ENCODE data around the gene AFAP1L1. TPM values are rescaled to one million over a fixed set of nuclear protein-coding genes. Genes with fewer than 3 reads are reported as not detected.

AFAP1L1 gene
- total RNA-seq, 1 donor from 2014 or later: 0.36 TPM

GRCh38 chr5:149256451-149256850 is 15.2 kb upstream of the AFAP1L1 start:
- Histone ChIP-seq H2AFZ (replicated peaks) (no peak overlapping the region), H3K27me3 (peaks cover 26% of the 10 kb centered on the region), H3K4me1 (no peaks in the 10 kb centered on the region), H3K79me2 (ENCODE audit: low read depth) (no peaks in the 10 kb centered on the region), H4K20me1 (ENCODE audit: low read depth) (no peaks in the 10 kb centered on the region), H3K36me3 (no peaks in the 10 kb centered on the region), H3K27ac (no peak overlapping the region), H3K4me3 (no peak overlapping the region), H3K4me2 (no peak overlapping the region), H3F3A (ENCODE audit: low read depth) (no peaks in the 10 kb centered on the region), H3K9ac (no peak overlapping the region), H3K9me3 (ENCODE audit: low read depth) (no peaks in the 10 kb centered on the region)
- Mint-ChIP-seq H3K36me3 (no peaks in the 10 kb centered on the region), H3K4me3 (no peak overlapping the region), H3K4me1 (no peaks in the 10 kb centered on the region), H3K9me3 (no peaks in the 10 kb centered on the region), H3K27ac (no peak overlapping the region), H3K27me3 (ENCODE audit: insufficient read depth, low read depth) (peaks cover 4% of the 10 kb centered on the region)
- no peak for DNase-seq (ENCODE audit: low spot score)
- TF ChIP-seq CTCF (IDR thresholded peaks at IDR 0.05) (no peak), EZH2 (IDR thresholded peaks at IDR 0.05) (no peak), EZH2phosphoT487 (IDR thresholded peaks at IDR 0.05) (no peak)

- H3K9me3 Mint-ChIP-seq: no peaks in the 10 kb centered on the region
- H3K27me3 Mint-ChIP-seq (ENCODE audit: insufficient read depth, low read depth): peaks cover 5% of the 10 kb centered on the region
- H3K4me3 Mint-ChIP-seq: no peak overlapping the region
- H3K9ac ChIP-seq: no peak overlapping the region
- no peak for TF ChIP-seq EZH2 (IDR thresholded peaks at IDR 0.05)
- no peak for TF ChIP-seq CTCF (IDR thresholded peaks at IDR 0.05)
- TF ChIP-seq EZH2phosphoT487 (IDR thresholded peaks at IDR 0.05): no peak
- H3K4me2 ChIP-seq: no peak overlapping the region
- H3K27ac Mint-ChIP-seq: no peak overlapping the region
- no peaks in the 10 kb centered on the region for H3K9me3 ChIP-seq (ENCODE audit: low read depth)
- H2AFZ ChIP-seq (replicated peaks): no peak overlapping the region
- no peaks in the 10 kb centered on the region for H3K4me1 Mint-ChIP-seq
- peaks cover 33% of the 10 kb centered on the region for H3K27me3 ChIP-seq
- H3F3A ChIP-seq (ENCODE audit: low read depth): no peaks in the 10 kb centered on the region
- DNase-seq (ENCODE audit: low spot score): no peak
- H3K4me3 ChIP-seq: no peak overlapping the region
- no peaks in the 10 kb centered on the region for H4K20me1 ChIP-seq (ENCODE audit: low read depth)
- no peaks in the 10 kb centered on the region for H3K36me3 Mint-ChIP-seq
- no peaks in the 10 kb centered on the region for H3K4me1 ChIP-seq
- H3K36me3 ChIP-seq: no peaks in the 10 kb centered on the region
- no peak overlapping the region for H3K27ac ChIP-seq
- H3K79me2 ChIP-seq (ENCODE audit: low read depth): no peaks in the 10 kb centered on the region
Observed at GRCh38 chr5:149257131-149257530, 14.5 kb upstream of the AFAP1L1 start.

DNA sequence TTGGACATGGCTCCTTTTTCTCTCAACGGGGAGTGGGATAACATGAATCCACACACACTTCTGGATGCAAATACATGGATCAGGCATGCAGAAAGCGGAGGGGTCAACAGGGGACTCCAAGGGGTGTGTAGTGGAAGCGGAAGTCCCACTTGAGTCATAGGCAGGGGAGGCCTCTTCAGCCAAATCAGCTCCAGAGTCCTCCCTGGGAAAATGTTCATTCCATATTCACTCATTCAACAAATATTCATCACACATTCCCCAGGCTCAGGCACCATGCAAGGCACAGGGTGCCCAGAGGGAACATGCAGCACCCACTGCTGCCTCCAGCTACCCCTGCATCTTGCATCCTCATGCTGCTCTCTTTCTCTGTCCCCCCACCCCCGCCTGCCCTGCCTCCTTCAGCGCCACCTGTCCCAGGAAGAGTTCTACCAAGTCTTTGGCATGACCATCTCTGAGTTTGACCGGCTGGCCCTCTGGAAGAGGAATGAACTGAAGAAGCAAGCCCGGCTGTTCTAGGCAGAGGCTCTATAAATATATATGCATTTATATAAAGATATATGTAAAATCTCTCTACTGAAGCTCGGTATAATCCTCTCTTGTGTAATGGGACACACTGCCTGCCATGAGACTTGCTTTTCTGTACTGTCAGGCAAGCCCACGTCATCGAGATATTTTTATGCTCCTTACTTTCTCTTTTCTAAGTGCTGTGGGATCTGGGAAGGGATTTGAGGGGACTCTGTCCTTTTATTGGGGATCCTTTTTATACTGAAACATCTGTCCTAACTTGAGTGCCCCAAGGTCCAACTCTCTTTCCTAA is 13.6 kb upstream of the AFAP1L1 start:
- H4K20me1 ChIP-seq (ENCODE audit: low read depth): no peaks in the 10 kb centered on the region
- H3K27me3 Mint-ChIP-seq (ENCODE audit: insufficient read depth, low read depth): peaks cover 5% of the 10 kb centered on the region
- H3K4me3 ChIP-seq: no peak overlapping the region
- no peaks in the 10 kb centered on the region for H3K9me3 Mint-ChIP-seq
- H3K27ac ChIP-seq: no peak overlapping the region
- H3K4me2 ChIP-seq: no peak overlapping the region
- no peaks in the 10 kb centered on the region for H3K79me2 ChIP-seq (ENCODE audit: low read depth)
- no peak overlapping the region for H3K27ac Mint-ChIP-seq
- no peak overlapping the region for H3K4me3 Mint-ChIP-seq
- H3K9ac ChIP-seq: no peak overlapping the region
- H2AFZ ChIP-seq (replicated peaks): no peak overlapping the region
- no peak for DNase-seq (ENCODE audit: low spot score)
- no peaks in the 10 kb centered on the region for H3K36me3 Mint-ChIP-seq
- no peaks in the 10 kb centered on the region for H3K4me1 ChIP-seq
- H3K9me3 ChIP-seq (ENCODE audit: low read depth): no peaks in the 10 kb centered on the region
- no peaks in the 10 kb centered on the region for H3K4me1 Mint-ChIP-seq
- no peak for TF ChIP-seq EZH2 (IDR thresholded peaks at IDR 0.05)
- no peaks in the 10 kb centered on the region for H3F3A ChIP-seq (ENCODE audit: low read depth)
- H3K36me3 ChIP-seq: no peaks in the 10 kb centered on the region
- peaks cover 42% of the 10 kb centered on the region for H3K27me3 ChIP-seq

DNA sequence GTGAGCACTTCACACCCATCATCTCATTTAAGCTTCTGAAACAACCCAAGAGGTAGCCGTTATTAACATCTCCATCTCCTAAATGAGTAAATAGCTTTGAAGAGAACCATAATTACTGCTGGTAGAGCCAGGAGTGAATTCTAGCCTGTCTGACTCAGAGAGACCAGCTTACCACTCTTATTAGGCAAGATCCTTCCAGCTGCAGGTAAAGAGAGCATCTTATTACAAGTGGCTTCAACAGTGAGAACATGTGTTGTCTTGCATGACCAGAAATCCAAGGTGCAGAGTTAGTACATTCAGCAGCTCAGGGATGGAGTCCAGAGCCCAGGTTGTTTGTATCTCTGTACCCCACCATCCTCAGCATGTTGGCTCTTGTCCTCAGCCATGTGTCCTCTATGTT is 10.9 kb upstream of the AFAP1L1 start:
- H4K20me1 ChIP-seq (ENCODE audit: low read depth): no peaks in the 10 kb centered on the region
- no peaks in the 10 kb centered on the region for H3K4me1 Mint-ChIP-seq
- H3F3A ChIP-seq (ENCODE audit: low read depth): no peaks in the 10 kb centered on the region
- TF ChIP-seq CTCF (IDR thresholded peaks at IDR 0.05): no peak
- TF ChIP-seq EZH2 (IDR thresholded peaks at IDR 0.05): no peak
- TF ChIP-seq EZH2phosphoT487 (IDR thresholded peaks at IDR 0.05): no peak
- no peak for DNase-seq (ENCODE audit: low spot score)
- H3K9ac ChIP-seq: no peak overlapping the region
- H3K4me3 Mint-ChIP-seq: no peak overlapping the region
- H3K4me3 ChIP-seq: no peak overlapping the region
- no peaks in the 10 kb centered on the region for H3K9me3 Mint-ChIP-seq
- no peaks in the 10 kb centered on the region for H3K9me3 ChIP-seq (ENCODE audit: low read depth)
- peaks cover 64% of the 10 kb centered on the region for H3K27me3 ChIP-seq
- no peak overlapping the region for H2AFZ ChIP-seq (replicated peaks)
- no peaks in the 10 kb centered on the region for H3K79me2 ChIP-seq (ENCODE audit: low read depth)
- no peaks in the 10 kb centered on the region for H3K4me1 ChIP-seq
- no peaks in the 10 kb centered on the region for H3K36me3 ChIP-seq
- H3K27ac Mint-ChIP-seq: no peak overlapping the region
- H3K27me3 Mint-ChIP-seq (ENCODE audit: insufficient read depth, low read depth): peaks cover 18% of the 10 kb centered on the region
- no peak overlapping the region for H3K27ac ChIP-seq
- H3K4me2 ChIP-seq: no peak overlapping the region
- no peaks in the 10 kb centered on the region for H3K36me3 Mint-ChIP-seq

All from neural progenitor cell (in vitro differentiated cells).